Hepatocyte (in vitro differentiated cells): ENCODE results near the gene ARHGEF10L. TPM values are rescaled to one million over a fixed set of nuclear protein-coding genes. Genes with fewer than 3 reads are reported as not detected.

Experiments used
- DNase-seq: peaks from one replicate; pipeline ENCODE4 v3.0.0-alpha.2; 2016; ENCODE audit warnings: low spot score
- H2AFZ ChIP-seq: fragments of 200-600 bp; sonication (generic); 2 replicates; pipeline ENCODE4 v1.6.0; 2016; ENCODE audit warnings: antibody characterized with exemption, mild to moderate bottlenecking
- H3K27ac ChIP-seq: fragments of 200-600 bp; sonication (generic); 2 replicates; pipeline ENCODE4 v1.5.1; 2016; ENCODE audit warnings: mild to moderate bottlenecking
- H3K27me3 ChIP-seq: fragments of 200-600 bp; sonication (generic); 2 replicates; pipeline ENCODE4 v1.6.1; 2016
- H3K36me3 ChIP-seq: fragments of 200-600 bp; sonication (generic); replicated peaks from 2 replicates; pipeline ENCODE4 v1.5.1; 2016; ENCODE audit warnings: low read depth; ENCODE audit not compliant: insufficient read depth
- H3K4me1 ChIP-seq: fragments of 200-600 bp; sonication (generic); 2 replicates; pipeline ENCODE4 v1.5.1; 2016; ENCODE audit warnings: mild to moderate bottlenecking, moderate library complexity; ENCODE audit not compliant: insufficient read depth
- H3K4me2 ChIP-seq: fragments of 200-600 bp; sonication (generic); 2 replicates; pipeline ENCODE4 v1.6.0; 2016
- H3K4me3 ChIP-seq: fragments of 200-600 bp; sonication (generic); 2 replicates; pipeline ENCODE4 v1.5.1; 2016; ENCODE audit warnings: mild to moderate bottlenecking
- H3K79me2 ChIP-seq: fragments of 200-600 bp; sonication (generic); 2 replicates; pipeline ENCODE4 v1.6.0; 2017; ENCODE audit warnings: mild to moderate bottlenecking
- H3K9me2 ChIP-seq: fragments of 200-600 bp; sonication (generic); replicated peaks from 2 replicates; pipeline ENCODE4 v1.6.0; 2017; ENCODE audit warnings: mild to moderate bottlenecking; ENCODE audit not compliant: insufficient read depth
- H3K9me3 ChIP-seq: fragments of 200-600 bp; sonication (generic); 2 replicates; pipeline ENCODE4 v1.5.1; 2016; ENCODE audit warnings: low read depth, mild to moderate bottlenecking
- H4K20me1 ChIP-seq: fragments of 200-600 bp; sonication (generic); 2 replicates; pipeline ENCODE4 v1.6.0; 2016; ENCODE audit warnings: mild to moderate bottlenecking; ENCODE audit not compliant: insufficient read depth, poor library complexity, severe bottlenecking
- EZH2 ChIP-seq: fragments of 200-600 bp; sonication (generic); IDR thresholded peaks from 2 replicates; pipeline ENCODE4 v1.6.1; 2016; ENCODE audit warnings: antibody characterized with exemption, mild to moderate bottlenecking, borderline replicate concordance
- EZH2phosphoT487 ChIP-seq: fragments of 200-600 bp; sonication (generic); IDR thresholded peaks from one replicate; pipeline ENCODE4 v1.6.1; 2018; ENCODE audit warnings: antibody characterized with exemption, mild to moderate bottlenecking, low read depth, moderate library complexity; ENCODE audit not compliant: unreplicated experiment, severe bottlenecking
- WGBS: methylation state at CpG from one replicate; pipeline ENCODE4 v1.1.6; 2016; ENCODE audit warnings: low lambda C conversion rate; ENCODE audit errors: missing lambda C conversion rate; 5-methylcytosine and 5-hydroxymethylcytosine counted together
- polyA plus RNA-seq: library from polyadenylated mRNA; unstranded; fragments of >200 nt; fragmentation: Nextera tagmentation; extraction: Ambion mirVana; gene quantifications from 2 replicates; pipeline ENCODE4 v1.2.1, GENCODE V29; 2016
- total RNA-seq: library from RNA; depleted of rRNA; stranded (reverse); fragments of >200 nt; gene quantifications from 2 replicates; pipeline ENCODE4 v1.2.3, GENCODE V29; 2014
- TF ChIP-seq, protein P1 (sequence below): fragments of 200-600 bp; sonication (generic); IDR thresholded peaks from 2 replicates; pipeline ENCODE4 v1.5.1; 2016; ENCODE audit warnings: antibody characterized with exemption, mild to moderate bottlenecking; ENCODE audit not compliant: poor library complexity

The ARHGEF10L gene
- total and polyA plus RNA-seq, 2 experiments from 2014 or later, result 40.4 to 48.3 TPM

DNA sequence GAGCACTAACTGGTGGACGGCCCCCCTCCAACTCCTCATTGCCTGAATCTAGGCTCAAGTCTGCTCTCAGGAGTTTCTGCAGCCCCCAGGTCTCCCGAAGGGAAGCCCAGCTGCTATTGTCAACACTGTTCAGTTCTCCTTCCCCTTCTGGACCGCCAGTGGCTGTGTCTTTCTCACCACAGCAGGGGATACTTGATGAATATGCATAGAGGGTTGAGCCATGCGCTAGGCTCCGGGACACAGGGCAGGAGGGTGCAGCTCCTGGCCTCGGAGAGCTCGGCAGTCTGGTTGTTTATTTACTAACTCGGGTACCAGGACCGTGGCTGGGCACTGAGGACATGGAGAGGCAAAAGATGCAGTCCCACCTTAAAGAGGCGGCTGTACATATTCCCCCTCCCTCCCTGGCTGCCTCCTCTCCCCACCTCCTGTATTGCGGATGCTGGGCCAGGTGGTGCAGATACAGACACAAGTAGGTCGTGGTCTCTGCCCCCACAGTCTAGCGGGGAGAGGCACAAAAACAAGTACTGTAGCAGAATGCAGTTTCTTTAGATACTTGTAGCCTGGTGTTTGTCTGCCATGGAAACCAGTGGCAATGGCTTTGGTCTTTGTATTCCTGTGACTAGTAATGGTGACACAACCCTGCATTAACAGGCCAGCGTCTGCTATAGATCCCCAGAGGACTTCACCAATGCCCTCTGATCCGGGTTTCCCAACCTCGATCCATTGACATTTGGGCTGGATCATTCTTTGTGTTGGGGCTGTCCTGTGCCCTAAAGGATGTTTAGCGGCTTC, 26.2 kb downstream of the ARHGEF10L start:
- Histone ChIP-seq H3K27me3 (no peaks in the 10 kb centered on the region), H3K4me1 (peaks cover 36% of the 10 kb centered on the region), H3K4me2 (no peak overlapping the region), H3K4me3 (no peak overlapping the region), H4K20me1 (peaks cover 3% of the 10 kb centered on the region), H3K36me3 (no peaks in the 10 kb centered on the region), H3K9me2 (no peaks in the 10 kb centered on the region), H3K9me3 (no peaks in the 10 kb centered on the region), H2AFZ (no peak overlapping the region), H3K27ac (no peak overlapping the region), H3K79me2 (peaks cover 54% of the 10 kb centered on the region)
- 60% methylated on average over 17 of the region's 17 CpGs for WGBS
- TF ChIP-seq, protein P1, sequence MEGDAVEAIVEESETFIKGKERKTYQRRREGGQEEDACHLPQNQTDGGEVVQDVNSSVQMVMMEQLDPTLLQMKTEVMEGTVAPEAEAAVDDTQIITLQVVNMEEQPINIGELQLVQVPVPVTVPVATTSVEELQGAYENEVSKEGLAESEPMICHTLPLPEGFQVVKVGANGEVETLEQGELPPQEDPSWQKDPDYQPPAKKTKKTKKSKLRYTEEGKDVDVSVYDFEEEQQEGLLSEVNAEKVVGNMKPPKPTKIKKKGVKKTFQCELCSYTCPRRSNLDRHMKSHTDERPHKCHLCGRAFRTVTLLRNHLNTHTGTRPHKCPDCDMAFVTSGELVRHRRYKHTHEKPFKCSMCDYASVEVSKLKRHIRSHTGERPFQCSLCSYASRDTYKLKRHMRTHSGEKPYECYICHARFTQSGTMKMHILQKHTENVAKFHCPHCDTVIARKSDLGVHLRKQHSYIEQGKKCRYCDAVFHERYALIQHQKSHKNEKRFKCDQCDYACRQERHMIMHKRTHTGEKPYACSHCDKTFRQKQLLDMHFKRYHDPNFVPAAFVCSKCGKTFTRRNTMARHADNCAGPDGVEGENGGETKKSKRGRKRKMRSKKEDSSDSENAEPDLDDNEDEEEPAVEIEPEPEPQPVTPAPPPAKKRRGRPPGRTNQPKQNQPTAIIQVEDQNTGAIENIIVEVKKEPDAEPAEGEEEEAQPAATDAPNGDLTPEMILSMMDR, result no peak
- TF ChIP-seq EZH2phosphoT487 (no peak), EZH2 (no peak)
- no peak for DNase-seq

DNA sequence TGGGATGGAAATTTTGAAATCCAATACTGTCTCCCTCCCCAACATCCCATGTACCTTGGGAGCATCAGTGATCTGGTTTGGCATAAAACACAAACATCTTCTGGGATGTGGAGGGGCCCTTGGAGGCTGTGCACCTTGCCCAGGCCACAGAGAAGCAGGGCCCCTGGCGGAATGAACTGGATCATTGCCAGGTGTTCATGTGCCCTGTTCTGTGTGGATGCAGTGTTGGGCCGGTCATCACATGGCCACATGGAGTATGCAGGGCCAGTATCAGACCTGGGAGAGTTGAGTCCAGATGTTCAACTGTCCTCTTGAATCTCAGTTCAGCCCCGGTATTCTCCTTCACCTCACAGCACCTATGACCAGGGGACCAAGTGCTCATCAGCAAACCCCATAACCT, 26.9 kb downstream of the ARHGEF10L start:
- Histone ChIP-seq H3K9me3 (no peaks in the 10 kb centered on the region), H3K4me1 (peaks cover 31% of the 10 kb centered on the region), H2AFZ (no peak overlapping the region), H3K4me2 (no peak overlapping the region), H3K36me3 (no peaks in the 10 kb centered on the region), H4K20me1 (peaks cover 3% of the 10 kb centered on the region), H3K27ac (no peak overlapping the region), H3K4me3 (no peak overlapping the region), H3K27me3 (no peaks in the 10 kb centered on the region), H3K79me2 (peaks cover 55% of the 10 kb centered on the region), H3K9me2 (no peaks in the 10 kb centered on the region)
- no peak for TF ChIP-seq EZH2phosphoT487
- TF ChIP-seq, protein P1, result no peak
- no peak for DNase-seq
- 97% methylated on average over 3 of the region's 3 CpGs for WGBS

DNA sequence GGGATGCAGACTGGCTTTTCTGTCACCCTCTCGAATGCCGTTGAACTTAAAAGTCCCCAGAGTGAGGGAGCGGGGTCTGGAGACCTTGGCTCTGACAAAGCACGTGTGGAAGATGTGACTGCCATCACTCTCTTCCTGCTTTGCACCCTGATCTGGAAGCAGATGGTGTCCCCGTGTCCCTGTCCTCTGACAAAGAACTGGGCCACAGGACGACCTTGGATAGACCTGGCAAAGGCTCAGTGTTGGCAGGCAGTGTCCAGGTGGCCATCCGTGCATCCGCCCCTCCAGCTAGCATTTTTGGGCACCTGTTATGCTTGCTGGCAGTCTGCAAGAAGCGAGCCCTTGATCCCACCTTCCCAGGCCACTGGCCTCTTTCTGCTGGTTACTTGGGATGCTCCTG, 27.4 kb downstream of the ARHGEF10L start:
- no peak overlapping the region for H3K4me3 ChIP-seq
- H3K9me2 ChIP-seq, result no peaks in the 10 kb centered on the region
- H3K27ac ChIP-seq, result no peak overlapping the region
- no peak overlapping the region for H2AFZ ChIP-seq
- H3K36me3 ChIP-seq, result no peaks in the 10 kb centered on the region
- peaks cover 54% of the 10 kb centered on the region for H3K79me2 ChIP-seq
- H3K4me2 ChIP-seq, result no peak overlapping the region
- peaks cover 31% of the 10 kb centered on the region for H3K4me1 ChIP-seq
- TF ChIP-seq EZH2phosphoT487 (no peak), EZH2 (no peak)
- TF ChIP-seq, protein P1, result no peak
- no peak for DNase-seq
- H4K20me1 ChIP-seq, result peaks cover 3% of the 10 kb centered on the region
- H3K27me3 ChIP-seq, result no peaks in the 10 kb centered on the region
- 94% methylated on average over 9 of the region's 9 CpGs for WGBS
- H3K9me3 ChIP-seq, result no peaks in the 10 kb centered on the region
